Right lobe of liver (tissue), 4 donors: Measurements from ENCODE around the gene MISP3.

Source experiments
- CTCF ChIP-seq, 4 donors: fragments of 200-600 bp in 3 of 4; fragments of 450-650 bp in 1 of 4; IDR thresholded peaks; one replicate each; pipeline versions ENCODE4 v1.5.1 to v1.8.0; 2016 to 2022; ENCODE audit warnings: antibody characterized with exemption in 4 of 4, mild to moderate bottlenecking in 2 of 4
- POLR2A ChIP-seq: fragments of 450-650 bp; IDR thresholded peaks from one replicate; pipeline ENCODE4 v1.6.1; 2017; ENCODE audit warnings: antibody characterized with exemption, mild to moderate bottlenecking
- donor health status: DM: no; HTN: no; CAD: no.
- donor health status: DM: no; HTN: no; CAD: no.
- donor health status: DM: no; HTN: yes; CAD: no.

- TF ChIP-seq POLR2A (no peak), CTCF (IDR thresholded peaks at IDR 0.05) (no peak)
These were observed 36.9 kb upstream of the MISP3 start for GRCh38 chr19:14035706-14036105.
